HG02763 (cell line): ENCODE measurements around the gene ETV7.
"Not testable (repeated sequence)": the region's sequence is repeated elsewhere in the genome, so short reads cannot be mapped to it uniquely, and the experiment has no call there.

Source experiments
- ATAC-seq: cut with Tn5 transposase; IDR thresholded peaks from one replicate; pipeline ENCODE4 v1.9.1; 2021; ENCODE audit warnings: mild to moderate bottlenecking, moderate library complexity; ENCODE audit not compliant: unreplicated experiment

Gene ETV7

GRCh38 chr6:36343109-36343680 lies 44.3 kb downstream of the ETV7 start:
- no peak for ATAC-seq

GRCh38 chr6:36340618-36341454 lies 46.6 kb downstream of the ETV7 start:
- ATAC-seq, result no peak

- ATAC-seq, result no peak
Measured at GRCh38 chr6:36340306-36340617, 47.2 kb downstream of the ETV7 start.

- ATAC-seq, result no peak
Measured at GRCh38 chr6:36339146-36339545, 48.3 kb downstream of the ETV7 start.

GRCh38 chr6:36338223-36338622 lies 49.2 kb downstream of the ETV7 start:
- ATAC-seq, result not testable (repeated sequence)

GRCh38 chr6:36337814-36338213 lies 49.7 kb downstream of the ETV7 start:
- ATAC-seq, result no peak

GRCh38 chr6:36336779-36337241 lies 50.7 kb downstream of the ETV7 start, which contains the start of gene BNIP5:
Gene BNIP5, minus strand, starts transcription at chr6:36336888. Its CDS starts 6,198 bp downstream, at chr6:36330690.
- ATAC-seq, result no peak

GRCh38 chr6:36336208-36336710 lies 51.2 kb downstream of the ETV7 start:
- no peak for ATAC-seq

GRCh38 chr6:36335465-36336207 lies 51.8 kb downstream of the ETV7 start:
- no peak for ATAC-seq

- no peak for ATAC-seq
Measured at GRCh38 chr6:36334832-36335459, 52.5 kb downstream of the ETV7 start.

- ATAC-seq, result no peak
Measured at GRCh38 chr6:36333931-36334725, 53.3 kb downstream of the ETV7 start.

- no peak for ATAC-seq
Measured at GRCh38 chr6:36333171-36333895, 54.1 kb downstream of the ETV7 start.

GRCh38 chr6:36331381-36331780 lies 56.1 kb downstream of the ETV7 start:
- no peak for ATAC-seq

GRCh38 chr6:36330366-36330765 lies 57.1 kb downstream of the ETV7 start:
- no peak for ATAC-seq

- no peak for ATAC-seq
Measured at GRCh38 chr6:36329798-36330291, 57.6 kb downstream of the ETV7 start.

- ATAC-seq, result no peak
Measured at GRCh38 chr6:36328600-36328999, 58.9 kb downstream of the ETV7 start.

- ATAC-seq, result no peak
Measured at GRCh38 chr6:36327919-36328236, 59.6 kb downstream of the ETV7 start.

GRCh38 chr6:36327226-36327918 lies 60.1 kb downstream of the ETV7 start:
- ATAC-seq, result no peak
